ENCODE data around the gene FBXO30.

Gene FBXO30

GRCh38 chr6:145745861-145746260, 68.7 kb downstream of the FBXO30 start:
- Mint-ChIP-seq H3K36me3 (ENCODE audit: low read depth) (peaks cover 23% of the 10 kb centered on the region), H3K4me3 (no peak overlapping the region), H3K9me3 (no peaks in the 10 kb centered on the region), H3K4me1 (ENCODE audit: low read depth) (peaks cover 6% of the 10 kb centered on the region), H3K27me3 (no peaks in the 10 kb centered on the region), H3K27ac (no peak overlapping the region)

- Mint-ChIP-seq H3K27me3 (no peaks in the 10 kb centered on the region), H3K27ac (no peak overlapping the region), H3K36me3 (ENCODE audit: low read depth) (peaks cover 22% of the 10 kb centered on the region), H3K4me3 (no peak overlapping the region), H3K9me3 (no peaks in the 10 kb centered on the region), H3K4me1 (ENCODE audit: low read depth) (peaks cover 3% of the 10 kb centered on the region)
Measured at GRCh38 chr6:145744619-145745018, 70.0 kb downstream of the FBXO30 start.
